GM18511 (cell line): Measurements from ENCODE around the gene TMEM108.
A peak's percentile ranks its signal among the peaks of the same experiment; 100 is the strongest.

Source experiments
- ATAC-seq: cut with Tn5 transposase; IDR thresholded peaks from one replicate; pipeline ENCODE4 v1.9.1; 2021; ENCODE audit warnings: mild to moderate bottlenecking, moderate library complexity; ENCODE audit not compliant: unreplicated experiment

Gene TMEM108

DNA sequence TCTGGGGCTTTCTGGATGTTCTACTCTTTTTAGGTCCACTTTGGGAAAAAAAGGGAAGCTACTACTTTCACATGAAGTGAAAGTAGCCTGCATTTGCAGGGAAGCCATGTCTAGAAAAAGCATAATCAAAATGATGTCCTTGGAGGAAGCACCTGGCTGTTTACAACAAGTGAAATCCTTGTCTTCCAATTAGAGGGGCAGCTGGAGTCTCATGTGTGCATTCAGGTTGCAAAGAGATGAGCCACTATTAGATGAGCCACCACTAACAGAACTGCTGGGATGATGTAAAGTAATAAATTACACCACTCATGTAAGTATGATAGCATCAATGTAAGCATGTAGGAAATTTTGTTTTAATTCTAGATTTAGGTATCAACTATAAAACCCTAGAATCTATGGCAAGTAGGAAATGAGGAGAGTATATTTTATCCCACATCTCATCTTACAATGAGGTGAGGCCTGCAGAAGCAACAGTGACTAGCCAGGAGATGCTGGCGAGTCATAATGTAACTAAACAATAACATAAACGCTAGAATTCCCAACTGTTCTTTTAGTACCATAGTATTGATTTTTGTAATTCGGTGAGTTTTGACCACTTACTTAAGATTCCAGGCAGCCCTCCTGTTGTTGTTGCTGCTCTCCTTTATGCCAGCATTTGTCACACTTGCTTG lies 75.9 kb downstream of the TMEM108 start:
- no peak for ATAC-seq

DNA sequence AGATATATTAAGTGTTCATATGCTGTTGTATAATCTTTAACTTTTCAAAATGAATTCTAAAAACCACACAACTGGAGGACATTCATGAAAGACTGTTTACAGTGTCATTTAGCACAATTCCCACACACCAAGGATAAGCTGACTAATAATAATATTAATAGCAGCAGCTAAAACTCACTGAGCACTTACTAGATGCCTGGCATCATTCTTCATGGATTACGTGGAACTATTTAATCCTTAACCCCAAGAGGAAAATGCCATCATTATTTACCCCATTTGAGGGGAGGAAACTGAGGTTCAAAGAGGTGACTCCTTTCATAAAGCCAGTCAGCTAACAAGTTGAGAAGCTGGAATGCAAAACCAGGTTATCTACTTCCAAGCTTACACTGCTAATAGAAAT lies 77.0 kb downstream of the TMEM108 start:
- ATAC-seq, result no peak

DNA sequence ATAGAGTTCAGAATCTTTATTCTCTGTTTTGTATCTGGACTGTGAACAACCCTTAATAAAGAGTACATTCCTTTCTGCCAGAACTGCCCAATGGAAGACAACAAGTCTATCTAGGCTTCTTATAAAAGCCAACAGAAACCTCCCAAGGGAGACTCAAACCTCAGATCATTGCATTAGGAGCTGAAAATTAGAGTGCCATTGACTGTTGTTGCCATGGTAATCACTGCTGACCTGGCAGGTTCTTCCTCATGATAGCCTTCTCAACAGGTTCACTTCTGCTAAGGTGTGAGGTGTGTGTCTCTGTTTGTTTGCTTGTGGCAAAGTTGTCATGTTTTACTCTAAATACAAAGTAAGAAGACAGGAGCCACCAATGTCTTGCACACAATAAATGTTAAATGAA lies 79.2 kb downstream of the TMEM108 start:
- ATAC-seq, result no peak

DNA sequence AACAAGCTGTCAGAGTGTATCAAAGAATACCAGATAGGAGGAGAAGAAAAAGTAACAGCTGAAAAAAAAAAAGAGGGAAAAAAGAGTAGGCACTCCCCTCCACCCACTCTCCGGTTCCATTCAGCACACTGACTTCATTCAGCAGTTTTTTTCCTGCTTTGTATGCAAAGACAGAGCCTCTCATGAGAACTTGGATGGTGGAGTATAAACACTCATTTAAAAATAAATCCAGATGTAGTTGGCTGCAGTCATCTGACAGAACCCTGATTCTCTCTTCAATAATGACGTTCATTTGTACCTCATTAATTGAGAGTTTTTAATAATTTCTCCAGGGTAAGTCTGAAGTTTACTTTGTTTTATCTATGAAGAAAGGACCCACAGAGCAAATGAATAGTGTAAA lies 81.0 kb downstream of the TMEM108 start:
- ATAC-seq, result no peak

DNA sequence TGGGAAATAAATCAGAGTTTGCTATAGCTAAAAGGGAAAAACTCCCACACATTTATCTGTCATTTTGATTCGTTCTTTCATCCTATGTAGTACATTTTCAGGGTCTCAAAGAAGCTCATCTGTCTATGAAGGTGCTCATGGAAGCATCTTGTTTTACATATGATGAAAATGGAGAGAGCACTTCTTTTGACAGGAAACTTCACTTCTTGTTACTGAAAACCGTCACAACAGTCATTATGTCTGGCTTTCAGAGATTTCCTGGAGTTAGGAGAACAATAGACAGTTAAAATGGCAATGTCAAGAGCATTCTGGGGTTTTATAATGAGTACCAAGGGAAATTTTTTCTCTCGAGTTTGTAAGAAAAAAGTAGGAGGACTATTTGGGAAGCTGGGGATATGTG lies 83.3 kb downstream of the TMEM108 start:
- ATAC-seq, result no peak

DNA sequence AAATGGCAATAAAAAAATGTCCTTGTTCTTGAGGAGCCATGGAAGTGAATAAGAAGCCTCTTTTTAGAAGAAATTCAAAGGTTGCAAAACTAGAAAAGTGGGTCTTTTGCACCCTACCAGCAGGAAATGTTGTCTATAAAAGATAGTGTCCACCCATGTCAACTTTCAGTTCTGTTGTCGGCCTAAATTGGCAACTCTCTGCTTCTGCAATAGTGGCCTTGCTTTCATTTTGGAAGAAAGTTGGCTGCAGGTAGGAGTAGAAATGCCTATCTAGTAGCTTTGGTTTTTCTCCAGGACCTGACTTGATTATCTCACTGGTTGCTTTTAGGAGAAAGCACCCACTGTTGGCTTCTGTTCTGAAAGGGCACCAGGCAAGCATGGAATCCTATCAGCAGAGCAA lies 85.4 kb downstream of the TMEM108 start:
- ATAC-seq, result no peak

DNA sequence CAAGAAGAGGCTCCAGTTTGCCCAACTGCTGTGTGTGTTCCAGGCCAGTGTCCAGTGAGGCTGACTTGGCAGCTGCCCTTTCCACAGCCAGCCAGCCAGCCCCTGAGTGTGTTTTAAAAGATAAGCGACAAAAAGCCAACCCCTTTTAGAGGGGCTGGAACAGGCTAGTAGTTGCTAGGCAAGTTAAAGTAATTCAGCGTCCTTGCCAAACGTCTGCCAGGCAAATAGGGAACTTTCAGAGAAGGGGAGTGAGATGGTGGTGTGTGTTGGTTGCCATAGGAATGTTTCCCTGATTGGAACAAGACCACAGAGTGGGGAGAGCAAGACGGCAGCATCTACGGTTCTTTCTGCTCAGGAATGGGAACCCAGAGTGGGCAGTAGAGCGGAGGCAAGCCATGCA lies 86.3 kb downstream of the TMEM108 start:
- no peak for ATAC-seq

DNA sequence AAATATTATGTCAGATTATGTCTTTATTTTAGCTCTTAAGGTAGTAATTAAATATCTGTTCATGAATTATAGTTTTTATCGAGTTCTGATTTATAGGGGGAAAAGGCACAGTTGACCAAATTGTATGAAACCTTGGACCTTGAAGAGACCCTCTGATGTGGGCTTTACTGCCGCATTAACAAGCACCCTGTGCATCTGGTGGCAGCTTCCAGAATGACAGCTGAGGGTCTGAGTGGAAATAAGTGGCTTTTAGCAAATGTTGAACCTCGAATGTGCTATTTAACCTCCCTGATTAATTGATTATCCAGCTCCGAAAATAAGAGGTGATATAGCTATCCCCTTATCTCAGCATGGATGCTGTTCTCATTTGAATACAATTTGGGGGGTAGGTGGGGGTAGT lies 87.0 kb downstream of the TMEM108 start:
- no peak for ATAC-seq

DNA sequence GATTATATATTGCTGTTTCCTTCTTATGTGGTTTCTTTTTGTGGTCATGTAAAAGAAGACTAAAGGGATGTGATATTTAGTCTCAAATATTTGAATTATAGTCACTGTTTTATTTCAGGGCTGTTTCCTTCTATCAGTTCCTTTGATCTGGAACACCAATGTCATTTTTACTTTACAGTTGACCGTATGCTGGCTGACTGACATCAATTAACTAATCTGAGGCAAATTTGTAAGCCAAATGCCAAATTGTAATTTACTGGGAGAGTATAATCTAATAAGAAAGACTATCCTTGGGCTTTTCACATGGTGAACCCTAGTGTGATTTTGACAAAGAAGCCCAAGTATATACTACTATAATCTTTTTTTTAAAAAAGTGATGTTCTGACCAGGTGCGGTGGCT lies 87.6 kb downstream of the TMEM108 start:
- no peak for ATAC-seq

DNA sequence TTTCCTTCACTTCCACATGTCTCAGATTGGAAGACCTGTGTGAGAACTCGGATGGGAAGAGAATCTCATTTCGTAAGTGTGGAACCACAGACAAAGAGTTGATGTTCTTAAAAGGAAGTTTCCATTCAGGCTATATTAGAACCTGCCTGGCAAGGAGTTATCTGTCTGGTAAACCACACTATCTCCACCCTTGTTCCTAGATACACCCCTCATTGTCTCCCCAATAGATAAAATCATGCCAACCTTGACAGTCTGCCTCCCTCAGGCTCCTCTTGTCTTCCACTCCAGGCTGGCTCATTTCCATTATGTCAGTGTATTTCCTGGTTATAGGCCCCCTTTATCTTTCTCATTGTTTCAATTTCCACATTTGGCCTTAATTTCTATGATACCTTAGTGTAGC lies 89.2 kb downstream of the TMEM108 start:
- ATAC-seq, result no peak

DNA sequence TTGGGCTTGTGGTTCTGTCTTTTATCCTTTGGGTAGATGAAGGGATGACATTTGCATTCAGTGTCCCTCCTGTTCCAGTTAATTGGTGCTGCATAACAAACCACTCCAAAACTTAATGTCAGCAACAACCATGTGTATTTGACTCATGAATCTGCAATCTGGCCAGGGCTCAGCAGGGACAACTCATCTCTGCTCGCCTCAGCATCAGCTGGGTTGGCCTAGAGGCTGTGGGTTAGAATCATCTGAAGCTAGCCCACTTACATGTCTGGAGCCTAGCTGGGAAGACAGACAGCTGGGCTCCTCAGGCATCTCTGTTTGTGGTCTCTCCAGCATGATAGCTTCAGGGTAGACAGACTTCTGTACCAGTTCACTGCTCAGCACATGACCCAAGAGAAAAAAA lies 92.0 kb downstream of the TMEM108 start:
- ATAC-seq, result no peak

DNA sequence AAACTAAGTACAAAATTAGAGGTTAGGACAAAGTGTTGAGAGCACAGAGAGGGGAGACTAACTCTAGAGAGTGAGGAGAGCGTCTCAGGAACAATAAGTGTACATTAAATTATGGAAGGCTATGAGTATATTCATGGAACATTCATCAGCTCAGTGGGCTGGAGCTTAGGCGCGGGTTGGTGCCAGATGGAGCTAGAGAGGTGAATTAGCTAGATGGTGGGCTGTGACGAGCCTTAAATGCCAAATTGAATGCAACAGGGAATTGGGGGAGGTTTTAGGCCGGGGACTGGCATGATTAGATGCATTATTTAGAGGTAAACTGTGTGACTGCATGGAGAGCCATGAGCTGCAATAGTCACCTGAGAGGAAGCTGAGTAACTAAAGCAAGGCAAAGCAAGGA lies 97.1 kb downstream of the TMEM108 start:
- ATAC-seq, result no peak

DNA sequence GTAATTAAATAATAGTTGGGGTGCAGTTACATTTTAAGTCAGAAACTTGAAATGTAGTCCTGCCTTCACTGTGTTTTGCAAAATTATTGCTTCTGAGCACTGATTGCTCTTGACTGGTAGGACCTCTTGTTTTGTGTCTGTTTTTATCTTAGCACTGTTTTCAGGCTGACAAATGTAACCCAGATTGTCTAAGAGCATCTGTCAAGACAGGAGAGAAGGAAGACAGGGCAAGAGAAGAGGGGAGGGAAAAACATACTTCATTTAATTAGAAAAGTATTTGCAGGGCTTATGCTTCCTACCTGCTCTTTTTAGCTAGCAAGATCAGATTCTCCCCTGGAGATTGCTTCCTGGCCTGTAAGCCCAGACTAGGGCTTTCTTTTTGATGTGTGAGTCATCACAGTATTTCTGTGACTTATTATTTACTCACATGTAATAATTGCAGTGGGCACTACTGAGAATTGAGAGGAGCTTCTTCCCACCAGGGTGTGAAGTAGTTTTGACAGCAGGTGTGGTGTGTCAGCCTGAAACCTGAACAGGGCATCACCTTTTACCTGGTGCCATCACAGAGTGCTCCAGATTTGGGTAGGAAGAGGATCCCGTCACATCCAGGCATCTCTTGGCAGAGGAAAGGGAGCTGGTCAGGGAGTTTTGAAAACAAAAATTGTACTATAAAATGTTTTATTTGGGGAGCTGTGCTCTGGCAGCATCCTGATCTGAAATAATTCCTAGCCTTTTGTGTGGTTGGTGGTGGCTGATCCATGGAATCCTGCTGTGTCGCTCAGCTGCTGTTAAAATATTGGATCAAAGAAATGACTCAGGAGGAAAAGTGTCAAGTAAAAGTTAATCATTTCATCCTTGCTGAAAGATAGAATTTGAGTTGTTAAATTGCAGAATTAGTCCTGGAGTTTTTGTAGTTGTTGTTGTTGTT lies 98.2 kb downstream of the TMEM108 start:
- ATAC-seq, result peak; percentile 79

DNA sequence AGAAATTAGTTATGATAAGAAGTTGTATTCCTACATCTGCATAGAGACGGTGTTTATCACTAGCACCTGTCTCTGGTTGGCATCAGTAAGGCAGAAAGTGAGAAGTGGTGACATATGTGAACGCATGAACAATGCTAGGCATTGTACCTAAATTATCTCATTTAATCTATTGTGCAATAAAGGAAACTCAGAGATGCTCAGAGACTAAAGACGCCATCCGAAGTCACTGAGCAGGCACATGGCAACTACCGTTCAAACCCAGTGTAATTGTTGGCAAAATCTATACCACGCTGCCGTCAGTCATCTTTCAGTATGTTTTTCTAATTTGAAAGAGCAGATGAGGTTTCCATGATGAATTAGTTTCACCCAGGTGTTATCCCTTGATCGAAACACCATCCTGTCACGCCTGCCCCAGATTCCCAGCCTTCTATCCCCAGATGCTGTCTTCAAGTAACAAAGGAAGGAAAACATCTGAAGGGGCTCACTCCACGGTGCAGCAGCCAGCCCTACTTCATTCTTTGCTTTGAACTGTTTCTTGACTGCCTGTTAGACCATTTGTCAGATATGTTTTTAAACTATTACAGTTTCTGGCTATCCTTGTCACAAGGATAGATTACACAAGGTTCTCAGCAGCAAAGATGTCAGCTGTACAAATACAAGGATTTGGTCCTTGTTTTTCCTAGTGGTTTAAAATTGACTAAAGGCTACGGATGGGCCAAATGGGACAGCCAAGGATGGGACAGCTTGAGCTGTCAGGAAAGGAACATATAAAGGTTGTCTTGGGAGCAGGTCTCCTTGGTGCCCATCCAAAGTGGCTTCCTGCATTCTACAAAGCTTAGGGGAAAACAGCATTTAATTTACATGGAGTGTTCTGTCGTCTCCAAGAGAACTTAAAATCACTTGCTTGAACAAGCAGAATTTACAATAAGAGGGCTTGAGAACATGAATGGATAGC lies 99.1 kb downstream of the TMEM108 start:
- peak; percentile 4 for ATAC-seq

DNA sequence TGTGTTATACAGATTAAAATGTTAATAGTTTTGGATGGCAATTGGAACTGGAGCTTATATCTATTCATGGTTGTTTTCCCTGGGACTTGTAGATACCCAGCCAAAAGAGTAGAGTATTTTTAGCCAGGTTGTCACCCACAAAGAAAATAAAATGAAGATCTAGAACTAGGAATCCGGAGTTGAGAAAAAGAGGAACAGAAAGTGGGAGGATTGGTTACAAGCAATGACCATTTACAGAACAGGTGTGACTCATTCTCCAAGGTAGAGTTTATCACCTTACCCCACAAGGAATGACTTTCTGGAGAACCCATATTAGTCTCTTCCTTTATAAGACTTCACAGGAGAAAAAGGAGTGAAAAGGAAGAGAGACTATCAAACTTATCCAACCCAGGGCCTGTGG lies 99.8 kb downstream of the TMEM108 start:
- ATAC-seq, result peak; percentile 81

DNA sequence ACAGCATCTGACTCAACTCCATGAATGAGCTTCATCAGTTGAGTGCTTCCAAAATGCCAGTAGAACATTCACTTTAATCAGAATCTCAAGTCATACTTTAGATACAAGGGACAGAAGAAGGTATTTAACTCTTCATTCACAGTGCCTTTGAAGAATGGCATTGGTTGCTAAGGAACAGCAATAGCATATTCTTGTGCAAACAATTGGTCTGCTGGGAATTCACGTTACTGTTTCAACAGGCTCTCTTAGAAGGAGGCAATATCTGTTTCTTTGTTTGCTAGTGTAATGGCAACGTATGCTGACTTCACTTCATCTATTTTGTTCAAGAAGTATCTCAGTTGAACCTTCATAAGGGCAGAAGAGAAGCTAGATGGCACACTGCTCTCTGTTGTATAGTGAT lies 113.9 kb downstream of the TMEM108 start:
- no peak for ATAC-seq

DNA sequence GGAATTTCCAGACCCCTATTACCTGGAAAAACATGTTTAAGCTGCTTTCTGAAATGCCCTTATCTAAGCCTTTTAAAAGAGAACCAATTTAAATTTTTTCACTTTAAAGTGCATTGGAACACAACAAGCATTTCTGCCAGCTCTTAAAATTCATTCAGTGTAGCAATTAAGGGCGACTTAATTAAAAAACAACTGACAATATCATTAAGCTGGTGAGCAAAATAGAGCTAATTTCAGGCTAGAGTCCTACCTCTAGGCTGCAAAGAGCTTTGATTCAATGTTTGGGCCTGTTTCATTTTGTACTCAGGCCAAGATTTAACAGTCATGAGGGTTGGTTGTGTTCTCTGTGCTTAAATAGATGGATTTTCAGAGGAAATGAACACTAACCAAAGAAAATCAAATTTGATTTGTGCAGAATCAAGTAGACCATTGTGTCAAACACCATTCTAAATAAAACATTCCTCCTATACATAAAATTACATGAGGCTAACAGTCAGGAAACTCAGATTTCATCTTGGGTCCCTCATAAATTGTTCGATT lies 114.6 kb downstream of the TMEM108 start:
- ATAC-seq, result no peak

DNA sequence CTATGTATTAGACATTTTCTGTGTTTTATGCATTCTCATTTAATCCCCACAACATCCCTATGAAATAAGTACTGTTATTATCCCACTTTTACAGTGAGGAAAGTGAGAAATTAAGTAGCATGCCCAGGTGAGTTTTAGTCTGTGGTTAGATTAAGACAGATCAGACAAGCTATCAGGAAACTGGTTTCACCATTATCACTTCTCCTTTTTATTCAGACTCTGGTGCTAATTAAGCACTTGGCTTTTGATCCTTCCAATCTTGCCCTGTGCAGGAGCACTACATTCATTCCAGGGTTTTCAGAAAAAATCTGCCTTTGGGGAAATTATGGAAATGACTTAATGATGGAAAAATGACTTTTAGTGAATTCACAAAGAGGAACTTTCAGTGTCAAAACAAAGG lies 115.2 kb downstream of the TMEM108 start:
- no peak for ATAC-seq

DNA sequence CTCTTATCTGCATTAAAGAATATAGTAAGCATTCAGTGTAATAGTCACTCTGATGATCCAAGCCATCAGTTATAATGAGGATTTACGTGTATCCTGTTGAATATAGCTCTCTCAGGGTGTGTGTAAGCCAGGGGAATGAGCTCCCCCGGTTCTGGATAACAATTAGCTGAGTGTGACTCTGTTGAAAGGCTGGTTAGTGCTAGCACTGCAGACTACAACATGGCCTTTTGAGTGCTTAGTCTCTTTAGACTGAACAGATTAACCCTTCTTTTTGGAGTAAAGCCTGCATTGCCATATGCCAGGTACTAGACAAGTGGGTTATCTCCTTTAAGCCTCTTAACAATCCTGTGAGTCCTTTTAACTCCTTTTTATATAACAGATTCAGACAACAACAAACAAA lies 119.5 kb downstream of the TMEM108 start:
- ATAC-seq, result no peak

DNA sequence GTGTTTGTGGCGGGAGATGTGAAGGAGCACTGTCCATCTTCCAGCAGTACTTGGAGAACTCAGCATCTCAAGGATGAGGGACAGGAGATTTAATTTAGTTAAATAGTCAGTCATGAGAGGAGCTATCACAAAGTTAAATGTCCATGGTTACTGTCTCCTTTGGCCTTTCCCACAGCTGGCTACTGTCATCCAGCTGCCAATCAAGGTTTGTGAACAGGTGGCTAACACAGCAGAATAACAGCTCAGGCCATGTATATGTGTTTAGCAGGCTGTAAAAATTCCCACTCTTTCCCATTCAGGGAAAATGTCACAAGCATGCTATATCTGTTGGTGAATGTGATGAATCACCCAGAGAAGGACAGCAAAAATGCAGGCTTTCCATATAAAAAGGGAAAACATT lies 120.5 kb downstream of the TMEM108 start:
- no peak for ATAC-seq
